Activated T-helper 17 cell treated with anti-CD3 and anti-CD28 coated beads, Interleukin-2, amount 50 U/mL, for 72 hours (primary cell): ENCODE results near the gene CXCL9. TPM values are rescaled to one million over a fixed set of nuclear protein-coding genes. Genes with fewer than 3 reads are reported as not detected.
A peak's percentile ranks its signal among the peaks of the same experiment; 100 is the strongest.
"Not testable (repeated sequence)": the region's sequence is repeated elsewhere in the genome, so short reads cannot be mapped to it uniquely, and the experiment has no call there.

Source experiments
- ATAC-seq: fragments of 150-1000 bp; cut with Tn5 transposase; replicated peaks from 2 replicates; pipeline ENCODE4 v1.10.0; 2021; ENCODE audit warnings: mild to moderate bottlenecking, moderate library complexity
- H3K27ac Mint-ChIP-seq: one replicate; pipeline ENCODE4 v1.8.0; 2022; ENCODE audit warnings: mixed read lengths
- H3K27me3 Mint-ChIP-seq: one replicate; pipeline ENCODE4 v1.8.0; 2022; ENCODE audit warnings: mixed read lengths
- H3K36me3 Mint-ChIP-seq: one replicate; pipeline ENCODE4 v1.8.0; 2022; ENCODE audit warnings: low read depth, mild to moderate bottlenecking, mixed read lengths
- H3K4me1 Mint-ChIP-seq: one replicate; pipeline ENCODE4 v1.8.0; 2022; ENCODE audit warnings: mixed read lengths
- H3K4me3 Mint-ChIP-seq: one replicate; pipeline ENCODE4 v1.8.0; 2022; ENCODE audit warnings: mild to moderate bottlenecking, mixed read lengths
- H3K9me3 Mint-ChIP-seq: one replicate; pipeline ENCODE4 v1.8.0; 2022; ENCODE audit warnings: mixed read lengths
- total RNA-seq, 2 donors: library from RNA; stranded (reverse); gene quantifications; one replicate each; pipeline ENCODE4 v1.2.3, GENCODE V29; 2022

CXCL9 gene
- 1 to 10 TPM in 1 of 2 donors, under 1 TPM in 1; 0.45 to 3.4 TPM for total RNA-seq

GRCh38 chr4:76007089-76007862, at the start of gene CXCL9:
Gene CXCL9, minus strand, starts transcription at chr4:76007509. Its CDS starts 60 bp downstream, at chr4:76007449.
- Mint-ChIP-seq H3K36me3 (no peaks in the 10 kb centered on the region), H3K27ac (no peak within 1 kb of the TSS), H3K9me3 (no peaks in the 10 kb centered on the region), H3K4me3 (no peak within 1 kb of the TSS), H3K27me3 (peaks cover 23% of the 10 kb centered on the region), H3K4me1 (no peaks in the 10 kb centered on the region)
- no peak for ATAC-seq

- no peak for ATAC-seq
- Mint-ChIP-seq H3K9me3 (no peaks in the 10 kb centered on the region), H3K4me1 (peaks cover 28% of the 10 kb centered on the region), H3K27ac (peak overlapping the region; percentile 92), H3K27me3 (peaks cover 13% of the 10 kb centered on the region), H3K4me3 (peak overlapping the region; percentile 51), H3K36me3 (no peaks in the 10 kb centered on the region)
Observed at GRCh38 chr4:76055421-76055820, 48.1 kb upstream of the CXCL9 start.

GRCh38 chr4:76055016-76055415, 47.7 kb upstream of the CXCL9 start:
- ATAC-seq, result peak; percentile 87
- H3K27me3 Mint-ChIP-seq, result peaks cover 13% of the 10 kb centered on the region
- peaks cover 24% of the 10 kb centered on the region for H3K4me1 Mint-ChIP-seq
- H3K36me3 Mint-ChIP-seq, result no peaks in the 10 kb centered on the region
- peak overlapping the region; percentile 51 for H3K4me3 Mint-ChIP-seq
- H3K9me3 Mint-ChIP-seq, result no peaks in the 10 kb centered on the region
- H3K27ac Mint-ChIP-seq, result peak overlapping the region; percentile 92

- Mint-ChIP-seq H3K36me3 (no peaks in the 10 kb centered on the region), H3K27me3 (peaks cover 17% of the 10 kb centered on the region), H3K4me3 (no peak overlapping the region), H3K9me3 (no peaks in the 10 kb centered on the region), H3K27ac (no peak overlapping the region), H3K4me1 (peaks cover 17% of the 10 kb centered on the region)
- ATAC-seq, result no peak
Observed at GRCh38 chr4:76053730-76054129, 46.4 kb upstream of the CXCL9 start.

- H3K4me1 Mint-ChIP-seq, H3K4me3 Mint-ChIP-seq, H3K9me3 Mint-ChIP-seq, H3K27ac Mint-ChIP-seq, H3K36me3 Mint-ChIP-seq, ATAC-seq: not testable (repeated sequence)
- H3K27me3 Mint-ChIP-seq, result peaks cover 16% of the 10 kb centered on the region
Observed at GRCh38 chr4:76050560-76051050, 43.3 kb upstream of the CXCL9 start.

GRCh38 chr4:76049860-76050416, 42.6 kb upstream of the CXCL9 start:
- not testable (repeated sequence) for H3K36me3 Mint-ChIP-seq, H3K4me3 Mint-ChIP-seq, ATAC-seq, H3K27ac Mint-ChIP-seq, H3K4me1 Mint-ChIP-seq, H3K9me3 Mint-ChIP-seq
- peaks cover 12% of the 10 kb centered on the region for H3K27me3 Mint-ChIP-seq

GRCh38 chr4:76044686-76045085, 37.4 kb upstream of the CXCL9 start:
- H3K4me1 Mint-ChIP-seq, H3K36me3 Mint-ChIP-seq, H3K4me3 Mint-ChIP-seq, H3K9me3 Mint-ChIP-seq, H3K27ac Mint-ChIP-seq, ATAC-seq: not testable (repeated sequence)
- H3K27me3 Mint-ChIP-seq, result peaks cover 11% of the 10 kb centered on the region

GRCh38 chr4:76043306-76043705, 36.0 kb upstream of the CXCL9 start:
- H3K36me3 Mint-ChIP-seq, ATAC-seq, H3K9me3 Mint-ChIP-seq, H3K4me3 Mint-ChIP-seq, H3K27me3 Mint-ChIP-seq, H3K27ac Mint-ChIP-seq, H3K4me1 Mint-ChIP-seq: not testable (repeated sequence)

- peak overlapping the region; percentile 73 for H3K4me3 Mint-ChIP-seq
- peak overlapping the region; percentile 81 for H3K27ac Mint-ChIP-seq
- peak; percentile 96 for ATAC-seq
- not testable (repeated sequence) for H3K4me1 Mint-ChIP-seq, H3K27me3 Mint-ChIP-seq, H3K9me3 Mint-ChIP-seq, H3K36me3 Mint-ChIP-seq
Observed at GRCh38 chr4:76042241-76042998, 35.1 kb upstream of the CXCL9 start.

- no peak for ATAC-seq
- Mint-ChIP-seq H3K4me3 (no peak overlapping the region), H3K9me3 (no peaks in the 10 kb centered on the region), H3K4me1 (no peaks in the 10 kb centered on the region), H3K36me3 (no peaks in the 10 kb centered on the region), H3K27ac (no peak overlapping the region), H3K27me3 (peaks cover 5% of the 10 kb centered on the region)
Observed at GRCh38 chr4:76036855-76037254, 29.5 kb upstream of the CXCL9 start.

GRCh38 chr4:76035799-76036380, 28.6 kb upstream of the CXCL9 start, which contains the start of gene CXCL11:
Gene CXCL11, minus strand, starts transcription at chr4:76036070. Its CDS starts 83 bp downstream, at chr4:76035987.
- Mint-ChIP-seq H3K36me3 (no peaks in the 10 kb centered on the region), H3K27ac (no peak within 1 kb of the TSS), H3K4me3 (no peak within 1 kb of the TSS), H3K27me3 (peaks cover 7% of the 10 kb centered on the region), H3K4me1 (no peaks in the 10 kb centered on the region), H3K9me3 (no peaks in the 10 kb centered on the region)
- ATAC-seq, result no peak

GRCh38 chr4:76035141-76035540, 27.8 kb upstream of the CXCL9 start:
- no peaks in the 10 kb centered on the region for H3K36me3 Mint-ChIP-seq
- no peak overlapping the region for H3K4me3 Mint-ChIP-seq
- H3K9me3 Mint-ChIP-seq, result no peaks in the 10 kb centered on the region
- no peak for ATAC-seq
- H3K27me3 Mint-ChIP-seq, result peaks cover 6% of the 10 kb centered on the region
- H3K27ac Mint-ChIP-seq, result no peak overlapping the region
- H3K4me1 Mint-ChIP-seq, result no peaks in the 10 kb centered on the region

GRCh38 chr4:76029300-76029699, 22.0 kb upstream of the CXCL9 start:
- peaks cover 6% of the 10 kb centered on the region for H3K4me1 Mint-ChIP-seq
- no peak overlapping the region for H3K4me3 Mint-ChIP-seq
- no peaks in the 10 kb centered on the region for H3K36me3 Mint-ChIP-seq
- no peak for ATAC-seq
- peaks cover 5% of the 10 kb centered on the region for H3K27me3 Mint-ChIP-seq
- H3K9me3 Mint-ChIP-seq, result no peaks in the 10 kb centered on the region
- no peak overlapping the region for H3K27ac Mint-ChIP-seq

- H3K27ac Mint-ChIP-seq, result no peak overlapping the region
- ATAC-seq, result no peak
- H3K27me3 Mint-ChIP-seq, result peaks cover 3% of the 10 kb centered on the region
- H3K4me3 Mint-ChIP-seq, result peak overlapping the region; percentile 26
- peaks cover 11% of the 10 kb centered on the region for H3K4me1 Mint-ChIP-seq
- no peaks in the 10 kb centered on the region for H3K36me3 Mint-ChIP-seq
- H3K9me3 Mint-ChIP-seq, result no peaks in the 10 kb centered on the region
Observed at GRCh38 chr4:76028350-76028765, 21.0 kb upstream of the CXCL9 start.
